Measurements from ENCODE around the gene ASCC1.
"Not testable (repeated sequence)": the region's sequence is repeated elsewhere in the genome, so short reads cannot be mapped to it uniquely, and the experiment has no call there.

Gene ASCC1

DNA sequence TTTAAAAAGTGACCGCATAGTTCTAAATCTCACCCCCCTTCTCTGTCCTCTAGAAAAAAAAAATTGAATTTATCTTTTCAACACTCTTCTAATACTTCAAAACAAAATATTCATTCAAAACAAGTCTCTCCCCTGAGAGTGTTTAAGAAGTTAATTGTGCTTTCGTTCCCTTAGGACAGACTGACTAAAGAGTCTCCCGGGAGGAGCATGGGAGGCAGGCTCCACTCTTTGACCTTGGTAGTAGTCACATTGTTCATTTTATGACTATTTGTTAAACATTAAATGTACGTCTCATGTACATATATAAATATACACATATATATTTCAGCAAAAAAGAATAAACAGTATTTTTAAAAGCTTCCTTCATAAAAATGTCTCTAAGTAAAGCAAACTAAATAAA, 92.5 kb downstream of the ASCC1 start:
- DNase-seq, result no peak

DNA sequence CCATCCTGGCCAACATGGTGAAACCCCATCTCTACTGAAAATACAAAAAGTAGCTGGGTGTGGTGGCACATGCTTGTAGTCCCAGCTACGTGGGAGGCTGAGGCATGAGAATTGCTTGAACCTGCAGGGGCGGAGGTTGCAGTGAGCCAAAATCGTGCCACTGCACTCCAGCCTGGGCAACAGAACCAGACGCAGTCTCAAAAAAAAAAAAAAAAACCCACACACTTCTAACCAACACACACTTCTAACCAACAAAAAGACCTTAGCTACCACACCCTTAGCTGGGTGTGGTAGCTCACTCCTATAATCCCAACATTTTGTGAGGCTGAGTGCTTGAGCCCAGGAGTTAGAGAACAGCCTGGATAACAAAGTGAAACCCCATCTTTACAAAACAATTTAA, 93.9 kb downstream of the ASCC1 start:
- DNase-seq, result no peak

DNA sequence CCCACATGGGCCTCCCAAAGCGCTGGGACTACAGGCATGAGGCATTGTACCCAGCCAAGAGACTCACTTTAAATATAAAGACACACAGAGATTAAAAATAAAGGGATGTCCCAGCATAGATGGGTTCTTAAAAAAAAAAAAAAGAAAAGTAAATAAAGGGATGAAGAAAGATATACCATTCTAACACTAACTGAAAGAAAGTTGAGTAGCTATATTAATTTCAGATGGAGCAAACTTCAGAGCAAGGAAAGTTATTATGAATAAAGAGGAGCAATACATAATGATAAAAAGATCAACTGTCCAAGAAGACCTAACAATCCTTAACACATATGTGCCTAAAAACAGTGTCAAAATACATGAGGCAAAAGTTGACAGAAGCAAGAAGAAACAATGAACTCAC, 94.7 kb downstream of the ASCC1 start:
- no peak for DNase-seq

DNA sequence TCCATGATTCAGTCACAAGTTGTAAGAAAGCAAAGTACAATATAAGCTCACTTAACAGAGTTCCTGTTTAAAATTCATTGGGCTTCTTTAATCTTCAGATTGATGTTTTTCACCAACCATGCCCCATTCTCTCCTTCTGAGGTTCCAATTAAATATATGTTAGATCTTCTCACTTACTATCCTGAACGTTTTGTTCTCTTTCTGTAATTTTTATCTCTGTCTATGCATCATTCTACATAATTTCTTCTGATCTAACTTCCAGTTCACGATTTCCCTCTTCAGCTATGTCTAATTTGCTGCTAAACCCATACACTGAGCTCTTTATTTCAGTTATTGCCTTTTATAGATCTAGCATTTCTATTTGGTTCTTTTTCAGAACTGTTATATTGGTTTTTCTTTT, 99.7 kb downstream of the ASCC1 start:
- DNase-seq, result no peak

DNA sequence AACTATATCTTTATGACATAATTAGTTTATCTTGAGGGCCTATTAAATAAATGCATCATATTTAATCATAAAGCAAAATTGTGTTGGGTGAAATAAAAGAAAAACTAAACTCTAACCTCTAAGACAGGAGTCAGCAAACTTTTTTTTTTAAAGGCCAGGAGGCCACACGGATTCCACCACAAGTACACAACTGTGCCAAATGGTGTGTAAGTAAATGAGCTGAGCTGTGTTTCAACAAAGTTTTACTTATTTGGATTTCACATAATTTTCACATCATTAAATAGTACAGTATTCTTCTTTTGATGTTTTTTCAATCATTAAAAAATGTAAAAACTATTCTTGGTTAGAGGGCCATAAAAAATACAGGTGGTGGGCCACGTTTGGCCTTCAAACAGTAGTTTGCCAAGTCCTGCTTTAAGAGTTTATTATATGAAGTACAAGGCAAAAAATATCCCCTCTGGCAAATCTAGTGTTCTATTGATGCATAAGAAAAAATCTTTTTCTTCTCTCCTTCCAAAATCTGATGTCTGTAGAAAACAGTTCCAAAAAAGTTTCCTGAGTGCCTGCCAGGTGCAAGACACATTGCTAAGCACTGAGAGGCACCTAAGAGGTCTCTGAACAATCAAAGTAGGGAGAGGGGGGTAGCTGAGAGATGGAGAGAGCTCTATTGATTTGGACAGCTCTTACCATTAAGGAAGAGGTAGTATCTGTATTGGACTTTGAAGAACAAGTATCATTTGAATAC, 101.2 kb downstream of the ASCC1 start:
- DNase-seq, result no peak

DNA sequence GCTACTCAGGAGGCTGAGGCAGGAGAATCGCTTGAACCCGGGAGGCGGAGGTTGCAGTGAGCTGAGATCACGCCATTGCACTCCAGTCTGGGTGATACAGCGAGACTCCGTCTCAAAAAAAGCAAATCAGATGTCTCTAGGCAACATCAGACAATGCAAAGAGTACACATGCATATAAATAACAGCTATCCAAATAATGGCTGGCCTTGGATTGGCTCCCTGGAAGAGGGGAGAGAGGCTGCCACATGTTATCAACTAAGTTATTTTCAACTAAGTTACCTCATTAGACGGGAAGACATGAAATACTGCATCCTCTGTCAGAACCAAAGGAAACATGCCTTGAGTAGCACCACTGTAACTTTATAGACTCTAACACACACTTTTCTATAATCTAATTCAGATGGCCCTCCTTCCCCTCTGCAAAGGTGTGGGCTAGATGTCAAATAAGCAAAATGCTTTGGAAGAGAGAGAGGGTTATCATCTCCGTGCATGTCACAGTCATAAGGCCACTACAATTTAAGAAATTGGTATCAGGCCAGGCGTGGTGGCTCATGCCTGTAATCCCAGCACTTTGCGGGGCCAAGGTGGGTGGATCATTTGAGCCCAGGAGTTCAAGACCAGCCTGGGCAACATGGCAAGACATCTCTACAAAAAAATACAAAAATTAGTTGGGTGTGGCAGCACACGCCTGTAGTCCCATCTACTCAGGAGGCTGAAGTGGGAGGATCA, 105.2 kb downstream of the ASCC1 start:
- DNase-seq, result no peak

DNA sequence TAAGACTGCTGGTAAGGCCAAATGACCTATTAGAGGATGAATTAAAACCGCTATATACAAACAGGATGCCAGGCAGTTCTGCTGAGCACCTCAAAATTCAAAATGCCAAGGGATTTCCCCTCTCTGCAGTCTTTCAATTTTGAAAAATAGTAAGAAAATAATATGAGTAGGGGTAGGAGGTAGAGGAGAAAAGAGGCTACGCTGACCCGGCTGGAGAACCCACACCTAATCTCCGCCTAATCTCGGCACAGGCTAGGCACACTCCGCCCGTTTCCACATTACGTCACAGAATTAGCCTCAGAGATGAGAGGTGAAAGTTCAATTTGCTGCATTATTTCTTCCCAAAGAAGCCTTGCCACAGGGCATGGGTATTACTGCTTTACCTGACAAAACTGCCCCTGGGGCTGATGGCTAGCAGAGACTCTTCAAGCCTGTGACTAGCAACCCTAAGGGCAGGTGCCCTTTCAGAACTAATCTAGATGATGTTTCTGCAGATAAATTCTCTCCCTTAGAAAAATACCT, 106.4 kb downstream of the ASCC1 start:
- DNase-seq, result no peak

DNA sequence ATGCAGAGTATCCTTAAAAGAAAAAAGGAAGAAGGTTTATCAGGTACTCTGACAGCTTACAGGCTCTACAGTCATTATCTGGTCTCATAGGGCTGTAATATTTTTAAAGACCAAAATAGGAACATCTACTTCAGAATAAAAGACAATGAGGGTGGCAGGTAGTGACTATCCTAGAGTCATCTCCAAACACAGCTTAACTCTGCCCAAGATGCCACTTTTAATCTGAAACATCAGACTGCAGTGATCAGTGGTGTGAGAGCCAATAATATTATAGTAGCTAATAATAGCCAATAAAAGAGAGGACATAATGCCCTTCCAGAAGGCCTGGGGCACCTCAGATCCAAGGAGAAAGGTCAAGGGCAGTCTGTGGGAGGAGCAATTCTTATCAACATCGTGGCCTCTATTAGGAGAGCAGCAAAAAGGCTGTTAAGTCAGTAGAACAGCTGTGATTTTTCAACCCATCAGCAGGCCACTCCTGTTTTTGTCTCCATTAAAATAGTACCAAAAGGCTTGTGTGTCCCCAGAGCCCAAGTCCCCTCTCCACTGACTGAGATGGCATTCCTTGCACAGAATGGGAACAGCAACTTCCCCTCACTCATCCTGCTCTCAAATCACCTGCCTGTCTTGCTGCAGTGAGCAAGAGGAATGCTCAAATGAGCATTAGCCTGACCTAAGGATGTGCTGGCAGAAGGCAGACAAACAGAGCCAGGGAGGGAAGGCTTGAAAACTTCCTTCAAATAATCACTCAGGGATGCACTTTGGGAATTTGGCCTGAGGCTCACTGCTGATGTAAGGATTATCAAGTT, 107.0 kb downstream of the ASCC1 start:
- no peak for DNase-seq

DNA sequence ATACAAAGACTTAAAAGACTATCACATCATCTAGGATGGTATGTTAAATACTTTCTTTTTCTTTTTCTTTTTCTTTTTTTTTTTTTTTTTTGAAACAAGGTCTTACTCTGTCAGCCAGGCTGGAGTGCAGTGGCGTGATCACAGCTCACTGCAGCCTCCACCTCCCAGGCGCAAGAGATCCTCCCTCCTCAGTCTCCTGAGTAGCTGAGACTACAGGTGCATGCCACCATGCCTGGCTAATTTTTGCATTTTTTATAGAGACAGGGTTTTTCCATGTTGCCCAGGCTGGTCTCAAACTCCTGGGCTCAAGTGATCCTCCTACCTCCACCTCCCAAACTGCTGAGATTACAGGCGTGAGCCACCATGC, 108.1 kb downstream of the ASCC1 start:
- not testable (repeated sequence) for DNase-seq

DNA sequence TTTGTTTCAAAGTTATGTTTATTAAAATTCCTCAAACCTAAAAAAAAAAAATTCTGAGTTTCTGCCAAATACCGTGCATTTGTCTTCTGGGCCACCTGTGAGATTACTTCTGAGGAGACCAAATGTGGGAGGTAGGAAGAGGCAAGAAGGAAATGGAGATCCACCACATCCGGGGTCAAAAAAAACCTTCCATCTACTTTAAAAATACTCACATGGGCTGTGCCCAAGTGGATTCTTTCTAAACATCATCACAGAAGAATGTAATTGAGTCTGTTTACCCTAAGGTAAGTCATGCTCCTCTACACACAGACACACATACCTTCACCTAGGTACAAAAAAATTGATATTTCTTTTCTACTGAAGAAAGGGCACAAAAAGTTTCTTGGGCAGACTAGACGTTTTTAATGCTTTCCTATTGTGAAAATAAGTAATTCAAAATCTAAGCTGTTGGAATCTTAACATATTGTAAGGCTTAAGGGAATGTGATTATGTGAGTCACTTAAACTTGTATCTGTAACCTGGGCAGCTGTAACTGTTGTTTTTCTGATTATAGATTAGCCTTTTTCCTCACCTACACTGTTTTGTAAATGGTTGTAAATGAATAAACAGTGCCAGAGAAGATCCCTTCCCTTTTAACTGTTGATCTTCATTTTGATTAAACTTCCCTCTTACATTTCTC, 108.6 kb downstream of the ASCC1 start:
- DNase-seq, result no peak

DNA sequence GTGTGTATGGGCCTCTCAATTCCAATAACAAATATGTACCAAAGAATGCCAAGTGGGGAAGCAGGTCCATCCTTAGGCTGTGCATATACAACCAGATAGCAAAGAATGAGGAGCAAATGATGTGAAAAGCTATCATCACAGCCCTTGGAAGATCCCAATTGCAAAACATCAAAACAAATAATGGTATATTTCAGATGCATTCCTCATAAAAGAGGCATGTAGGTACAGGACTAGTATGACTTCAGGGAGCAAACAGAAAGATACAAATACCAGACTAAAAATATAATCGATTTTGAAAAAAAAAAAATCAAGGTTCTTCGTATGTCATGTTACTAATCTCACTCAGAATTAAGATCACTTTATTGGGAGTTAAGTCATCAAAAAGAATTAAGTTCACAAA, 109.2 kb downstream of the ASCC1 start:
- DNase-seq, result no peak

DNA sequence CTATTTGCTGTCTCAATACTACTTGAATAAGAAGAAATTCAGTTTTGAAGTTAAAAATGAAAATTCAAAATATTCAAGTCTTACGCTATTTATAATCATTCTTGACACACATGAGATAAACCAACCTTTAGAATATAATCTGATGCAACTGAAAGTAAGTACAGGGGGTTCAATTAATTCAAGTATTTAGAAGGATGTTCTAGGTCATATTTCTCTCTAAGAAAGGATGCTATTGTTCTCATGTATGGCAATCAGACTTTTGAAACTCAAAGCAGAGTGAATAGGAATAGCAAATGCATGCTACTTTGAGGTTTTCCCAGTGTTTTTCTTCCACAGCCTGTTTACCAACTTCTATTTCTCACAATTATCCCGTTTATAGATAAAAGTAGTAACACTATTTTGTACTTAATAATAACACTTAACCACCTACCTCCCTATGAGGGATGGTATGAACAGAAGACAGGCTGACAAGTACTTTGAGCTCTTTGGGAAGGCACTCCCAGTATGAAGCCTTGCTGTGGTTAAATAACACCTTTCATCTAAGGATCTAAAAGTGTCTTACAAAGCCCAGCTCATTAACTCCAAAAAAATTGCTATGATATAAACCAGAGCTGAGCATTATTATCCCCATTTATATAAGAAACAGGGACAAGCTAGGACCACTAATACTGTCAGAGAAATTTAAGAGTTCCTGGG, 109.8 kb downstream of the ASCC1 start:
- no peak for DNase-seq

DNA sequence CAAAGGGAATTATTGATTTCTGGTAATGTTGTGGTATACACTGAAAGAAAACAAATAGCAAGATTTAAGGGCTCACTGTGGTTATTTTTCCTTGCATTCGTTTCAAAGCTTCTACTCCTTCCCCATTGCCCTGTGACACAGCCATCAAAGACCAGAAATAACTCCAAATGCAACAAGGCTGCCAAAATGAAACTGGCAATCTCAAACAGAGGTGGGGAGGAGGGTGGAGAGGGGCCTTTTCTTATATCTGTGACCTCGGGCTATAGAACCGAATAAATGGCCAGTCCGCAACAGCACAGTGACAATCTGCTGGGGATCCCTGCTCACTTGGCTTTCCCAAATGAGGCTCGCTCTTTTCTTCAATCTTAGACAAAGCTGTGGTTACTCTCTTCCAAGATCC, 110.4 kb downstream of the ASCC1 start:
- DNase-seq, result no peak

DNA sequence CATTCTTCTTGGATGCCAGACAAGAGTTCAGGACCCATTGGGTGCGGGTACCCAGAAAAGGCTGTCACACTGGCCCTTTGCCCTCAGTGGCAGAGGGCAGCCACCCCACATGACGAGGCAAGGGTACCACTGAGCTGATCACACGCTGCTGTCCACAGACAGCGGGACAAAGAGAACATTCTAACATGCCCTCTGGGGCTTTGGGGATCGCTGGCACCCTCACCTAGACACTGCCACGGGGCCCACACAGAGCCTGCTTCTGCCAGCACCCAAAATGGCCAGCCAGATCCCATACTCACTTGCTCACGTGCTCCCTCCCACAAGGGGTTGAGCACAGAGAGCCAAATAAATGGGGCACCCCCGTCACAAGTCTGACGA, 111.0 kb downstream of the ASCC1 start:
- no peak for DNase-seq

DNA sequence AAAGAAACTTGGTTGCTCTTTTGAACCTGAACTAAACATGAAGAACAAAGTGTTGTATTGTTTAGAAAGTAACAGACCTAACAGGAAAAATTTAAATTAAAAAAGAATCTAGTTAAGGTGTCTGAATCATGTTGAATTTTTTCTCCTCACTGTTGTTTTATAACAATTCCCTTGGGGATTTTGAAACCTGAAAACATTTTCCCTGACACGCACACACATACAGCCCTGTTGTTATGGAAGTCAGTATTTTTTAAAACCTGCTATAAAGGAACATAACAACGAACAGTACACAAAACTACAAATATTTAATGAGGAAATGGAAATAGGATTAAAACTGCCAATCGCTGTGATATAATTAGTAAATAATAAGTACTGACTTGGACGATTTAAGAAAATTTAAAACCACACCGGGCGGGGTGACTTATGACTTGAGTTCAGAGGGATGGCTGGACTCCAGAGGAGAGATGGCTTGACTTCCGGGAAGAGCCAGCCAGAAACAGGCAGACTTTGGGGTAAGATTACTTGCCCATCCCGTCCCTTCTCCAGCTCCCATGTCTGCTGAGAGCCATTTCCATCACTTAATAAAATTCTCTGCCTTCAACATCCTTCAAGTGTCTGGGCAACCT, 111.5 kb downstream of the ASCC1 start:
- DNase-seq, result no peak

DNA sequence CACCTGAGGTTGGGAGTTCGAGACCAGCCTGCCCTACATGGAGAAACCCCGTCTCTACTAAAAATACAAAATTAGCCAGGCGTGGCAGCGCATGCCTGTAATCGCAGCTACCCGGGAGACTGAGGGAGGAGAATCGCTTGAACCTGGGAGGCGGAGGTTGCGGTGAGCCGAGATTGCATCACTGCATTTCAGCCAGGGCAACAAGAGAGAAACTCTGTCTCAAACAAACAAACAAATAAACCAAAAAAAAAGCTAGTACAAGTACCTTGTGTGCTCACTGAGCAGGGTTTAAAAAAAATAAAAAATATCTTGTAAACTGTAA, 116.5 kb downstream of the ASCC1 start:
- DNase-seq, result no peak

DNA sequence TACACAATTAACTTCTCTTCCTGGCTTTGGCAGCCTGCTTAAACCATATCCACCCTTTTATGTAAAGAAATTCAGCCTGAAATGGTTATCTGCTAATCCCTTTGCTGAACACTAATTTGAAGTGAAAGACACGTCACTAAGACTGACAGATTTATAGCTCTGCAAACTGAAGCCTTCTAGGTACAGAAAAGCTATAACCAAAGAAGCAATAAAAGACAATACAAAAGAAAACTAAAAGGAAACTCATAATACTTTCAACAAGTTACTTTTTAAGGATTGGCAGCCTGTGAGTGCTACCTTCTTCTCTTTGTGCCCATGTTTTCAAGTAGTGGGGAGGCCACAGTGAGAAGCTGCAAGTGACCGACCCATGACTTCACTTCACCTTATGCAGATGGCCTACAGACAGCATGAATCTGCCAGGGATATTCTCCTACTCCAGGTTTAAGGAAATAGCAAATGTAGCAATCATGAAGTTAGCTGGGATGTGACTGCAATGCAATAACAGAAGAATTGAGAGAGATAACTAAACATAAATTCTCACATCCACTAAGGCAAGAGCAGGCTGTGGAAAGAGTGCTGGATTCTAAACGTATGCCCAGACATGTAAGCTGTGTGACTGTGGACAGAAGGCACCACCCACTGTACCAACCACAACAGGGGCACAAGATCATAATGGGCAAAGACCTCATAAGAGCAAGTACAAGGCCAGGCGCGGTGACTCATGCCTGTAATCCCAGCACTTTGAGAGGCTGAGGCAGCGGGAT, 117.1 kb downstream of the ASCC1 start:
- DNase-seq, result no peak

DNA sequence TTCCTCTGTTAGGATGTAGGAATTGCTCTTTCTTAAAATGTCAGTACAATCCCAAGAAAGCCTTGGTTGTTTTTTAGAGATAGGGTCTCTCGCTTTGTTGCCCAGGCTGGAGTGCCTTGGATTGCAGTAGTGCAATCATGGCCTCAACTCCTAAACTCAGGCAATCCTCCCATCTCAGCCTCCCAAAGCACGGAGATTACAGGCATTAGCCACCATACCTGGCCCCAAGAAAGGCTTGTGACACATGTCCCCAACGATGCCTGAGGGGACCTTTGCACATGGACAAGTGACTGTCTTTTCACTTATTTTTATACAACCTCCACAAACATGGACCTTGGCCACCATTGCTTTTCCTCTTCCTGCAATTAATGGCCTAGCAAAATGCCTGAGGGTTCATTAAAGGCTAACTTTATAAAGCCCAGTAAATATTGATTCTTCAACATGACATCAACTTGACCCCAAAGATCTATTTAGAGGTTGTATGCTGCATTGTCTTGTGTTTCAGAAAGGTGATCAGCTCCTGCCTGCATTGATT, 117.7 kb downstream of the ASCC1 start:
- DNase-seq, result no peak

DNA sequence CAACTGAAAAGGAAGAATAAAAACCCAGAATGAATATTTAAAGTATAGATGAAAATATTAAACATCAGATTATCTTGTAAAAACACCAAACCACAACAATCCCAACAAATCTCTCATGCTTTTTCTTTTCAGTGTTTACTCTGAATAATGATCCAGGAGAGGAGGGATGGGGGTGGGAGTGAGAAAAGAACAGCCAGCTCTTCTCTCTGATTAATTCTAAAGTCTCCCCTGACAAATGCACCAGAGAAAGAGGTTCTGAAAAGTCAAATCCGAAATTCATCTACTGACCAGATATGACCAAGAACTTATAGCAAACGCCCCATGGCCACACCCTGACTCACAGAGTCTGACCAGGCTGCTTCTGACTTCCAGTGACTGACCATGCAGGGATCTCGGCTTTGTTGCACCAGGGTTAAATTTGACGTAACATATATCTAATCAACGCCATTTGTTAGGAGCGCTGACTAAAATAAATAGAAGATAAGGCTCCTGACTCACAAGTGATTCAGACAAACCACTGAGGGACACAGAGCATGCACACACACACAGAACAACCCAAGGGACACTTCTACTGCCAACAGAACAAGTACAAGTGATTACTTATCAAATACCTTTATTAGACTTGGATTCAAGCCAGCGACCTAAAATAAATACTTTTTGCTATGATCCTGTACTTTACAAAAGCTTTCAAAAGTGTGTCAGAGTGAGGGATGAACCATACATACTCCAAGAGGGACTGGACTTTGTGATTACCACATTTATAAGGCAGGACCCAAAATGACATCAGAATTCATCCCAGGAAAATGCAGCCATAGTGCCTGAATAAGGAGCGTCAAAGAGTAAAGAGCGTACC, 118.4 kb downstream of the ASCC1 start:
- no peak for DNase-seq
